Endothelial cell of umbilical vein (primary cell): ENCODE results near the gene CLRN1. TPM values are rescaled to one million over a fixed set of nuclear protein-coding genes. Genes with fewer than 3 reads are reported as not detected.

ENCODE experiments used
- Bru-seq: library from RNA; stranded (reverse); fragments of 400-500 nt; gene quantifications from one replicate; lab custom pipeline; 2021; lab: Mats Ljungman, UMichigan
- BruChase-seq, 2 experiments: library from RNA; stranded (reverse); fragments of 400-500 nt; gene quantifications; one replicate each; lab custom pipeline; 2021; lab: Mats Ljungman, UMichigan
- BruUV-seq: library from RNA; stranded (reverse); fragments of 400-500 nt; replicated peaks from 2 replicates; lab custom pipeline; 2021; lab: Mats Ljungman, UMichigan
- CTCF ChIA-PET: fragments of 300-600, 350-600 bp; sonication (Branson Sonifier 250); formaldehyde crosslinking; loops from one replicate; lab custom pipeline; 2021; ENCODE audit warnings: antibody characterized with exemption, inconsistent platforms; lab: Charles Lee
- POLR2A ChIA-PET: fragments of 300-600, 350-600 bp; sonication (Branson Sonifier 250); formaldehyde crosslinking; loops from one replicate; lab custom pipeline; 2021; ENCODE audit warnings: antibody characterized with exemption, inconsistent platforms; lab: Charles Lee
- DNase-seq: peaks from one replicate; pipeline ENCODE4 v3.0.0-alpha.2; 2011; ENCODE audit warnings: low read depth, low spot score
- FAIRE-seq: peaks from 2 replicates; lab custom pipeline; 2011; peaks lifted over from hg19 to GRCh38; lab: Jason Lieb, UNC
- H2AFZ ChIP-seq: 2 replicates; pipeline ENCODE4 v1.6.0; 2012; ENCODE audit warnings: low read depth, low read length, control low read depth, inconsistent platforms
- H3K27ac ChIP-seq: 2 replicates; pipeline ENCODE4 v1.5.1; 2011; ENCODE audit warnings: low read depth, mild to moderate bottlenecking, control low read depth, low read length, moderate library complexity; ENCODE audit not compliant: insufficient read depth
- H3K27me3 ChIP-seq, 2 experiments: 2 replicates each; pipeline versions ENCODE4 v1.6.0 to v1.6.1; 2011; ENCODE audit warnings: low read length in 2 of 2, mixed read lengths in 1 of 2; ENCODE audit not compliant: control insufficient read depth in 2 of 2, insufficient read depth in 2 of 2
- H3K36me3 ChIP-seq, 2 experiments: 2 replicates in 1 of 2; 3 replicates in 1 of 2; pipeline ENCODE4 v1.5.1; 2011; ENCODE audit warnings: low read length in 2 of 2, mild to moderate bottlenecking in 1 of 2, moderate library complexity in 1 of 2; ENCODE audit not compliant: control insufficient read depth in 2 of 2, insufficient read depth in 2 of 2; ENCODE audit errors: extremely low read depth in 1 of 2
- H3K4me1 ChIP-seq: 3 replicates; pipeline ENCODE4 v1.5.1; 2011; ENCODE audit warnings: mild to moderate bottlenecking, low read length; ENCODE audit not compliant: control insufficient read depth, insufficient read depth; ENCODE audit errors: extremely low read depth
- H3K4me2 ChIP-seq: 2 replicates; pipeline ENCODE4 v1.6.1; 2011; ENCODE audit warnings: low read length, control low read depth, mixed read lengths; ENCODE audit not compliant: insufficient read depth
- H3K4me3 ChIP-seq, 3 experiments: fragments of 200-600 bp in 1 of 3; sonication (generic), shearing (Covaris generic) in 1 of 3; replicated peaks in 1 of 3; 2 replicates each; pipeline ENCODE4 v1.5.1; 2011 to 2016; ENCODE audit warnings: control low read depth in 3 of 3, low read length in 3 of 3, mild to moderate bottlenecking in 2 of 3, inconsistent platforms in 1 of 3, low read depth in 1 of 3, moderate library complexity in 1 of 3; ENCODE audit not compliant: insufficient read depth in 1 of 3
- H3K79me2 ChIP-seq: 2 replicates; pipeline ENCODE4 v1.6.0; 2012; ENCODE audit warnings: low read length, inconsistent platforms; ENCODE audit not compliant: control insufficient read depth, insufficient read depth
- H3K9ac ChIP-seq: replicated peaks from 2 replicates; pipeline ENCODE3; 2011; ENCODE audit warnings: low read length, control low read depth; ENCODE audit not compliant: insufficient read depth; ENCODE audit errors: extremely low read depth
- H3K9me1 ChIP-seq: replicated peaks from 3 replicates; pipeline ENCODE4 v1.6.0; 2011; ENCODE audit warnings: mild to moderate bottlenecking, low read length; ENCODE audit not compliant: control insufficient read depth, insufficient read depth; ENCODE audit errors: extremely low read depth
- H3K9me3 ChIP-seq: replicated peaks from 2 replicates; pipeline ENCODE4 v1.5.1; 2012; ENCODE audit warnings: low read length, inconsistent platforms; ENCODE audit not compliant: control insufficient read depth, insufficient read depth
- H4K20me1 ChIP-seq: replicated peaks from 2 replicates; pipeline ENCODE3; 2011; ENCODE audit warnings: mild to moderate bottlenecking, low read length; ENCODE audit not compliant: control insufficient read depth, insufficient read depth; ENCODE audit errors: extremely low read depth
- CTCF ChIP-seq, 2 donors: IDR thresholded peaks; 1 replicate in 1 of 2; 2 replicates in 1 of 2; pipeline ENCODE4 v1.5.1; 2011; ENCODE audit warnings: low read length in 2 of 2, mild to moderate bottlenecking in 2 of 2, moderate library complexity in 2 of 2, control low read depth in 1 of 2, inconsistent platforms in 1 of 2, low read depth in 1 of 2; ENCODE audit not compliant: insufficient read depth in 1 of 2; ENCODE audit errors: extremely low read depth in 1 of 2
- EZH2 ChIP-seq: IDR thresholded peaks from 2 replicates; pipeline ENCODE4 v1.6.1; 2012; ENCODE audit warnings: borderline replicate concordance, low read depth, mild to moderate bottlenecking, moderate library complexity, low read length, inconsistent platforms; ENCODE audit not compliant: severe bottlenecking
- FOS ChIP-seq: IDR thresholded peaks from 2 replicates; pipeline ENCODE4 v1.6.1; 2011; ENCODE audit warnings: mild to moderate bottlenecking, low read length, moderate library complexity, borderline replicate concordance; ENCODE audit not compliant: insufficient read depth
- GATA2 ChIP-seq: IDR thresholded peaks from 2 replicates; pipeline ENCODE4 v1.7.0; 2011; ENCODE audit warnings: low read depth, mild to moderate bottlenecking, moderate library complexity, mixed read lengths, low read length; ENCODE audit not compliant: insufficient read length, insufficient read depth
- JUN ChIP-seq: IDR thresholded peaks from 2 replicates; pipeline ENCODE4 v1.6.1; 2011; ENCODE audit warnings: borderline replicate concordance, low read depth; ENCODE audit not compliant: insufficient read length, insufficient read depth
- MAX ChIP-seq: IDR thresholded peaks from 2 replicates; pipeline ENCODE4 v1.6.1; 2011; ENCODE audit not compliant: insufficient read depth, insufficient read length
- MYC ChIP-seq: IDR thresholded peaks from one replicate; pipeline ENCODE4 v1.6.1; 2011; ENCODE audit warnings: mild to moderate bottlenecking, low read depth, low read length
- POLR2A ChIP-seq: IDR thresholded peaks from 2 replicates; pipeline ENCODE4 v1.6.1; 2012; ENCODE audit warnings: low read depth, mild to moderate bottlenecking, control low read depth, low read length
- POLR2AphosphoS5 ChIP-seq: IDR thresholded peaks from 2 replicates; pipeline ENCODE4 v1.6.1; 2012; ENCODE audit warnings: low read depth, mild to moderate bottlenecking, control low read depth, low read length, moderate library complexity; ENCODE audit not compliant: insufficient read depth
- dilution Hi-C: fragments of 300-500 bp; cut with MboI; formaldehyde crosslinking; loops from one replicate; pipeline ENCODE4 v1.15.0; 2019; ENCODE audit warnings: low sequenced_read_pairs; ENCODE audit not compliant: extremely low pct_ligation_motif_present
- intact Hi-C: fragments of 100-400 bp; cut with micrococcal nuclease; formaldehyde crosslinking; loops from one replicate; pipeline ENCODE4 v1.10.0; 2022
- long read RNA-seq: library from polyadenylated mRNA; stranded (forward); transcript quantifications from one replicate; pipeline ENCODE4 v2.0.0, GENCODE V29; 2021
- polyA minus RNA-seq, 3 experiments: library from RNA; depleted of rRNA, polyadenylated mRNA; stranded (reverse); fragments of >200 nt; gene quantifications; 1 replicate in 1 of 3; 2 replicates in 2 of 3; pipeline ENCODE4 v1.2.3, GENCODE V29; 2011
- polyA plus RNA-seq, 4 experiments: library from polyadenylated mRNA; depleted of rRNA in 3 of 4; stranded (reverse) in 3 of 4; unstranded in 1 of 4; fragments of >200 nt; gene quantifications; 2 replicates each; pipeline versions ENCODE4 v1.2.1 to v1.2.3, GENCODE V29; 2011 to 2012; ENCODE audit warnings: missing spikeins in 1 of 4
- total RNA-seq: library from RNA; stranded (reverse); gene quantifications from 2 replicates; pipeline ENCODE4 v1.2.3, GENCODE V29; 2021

Gene CLRN1, protein sequence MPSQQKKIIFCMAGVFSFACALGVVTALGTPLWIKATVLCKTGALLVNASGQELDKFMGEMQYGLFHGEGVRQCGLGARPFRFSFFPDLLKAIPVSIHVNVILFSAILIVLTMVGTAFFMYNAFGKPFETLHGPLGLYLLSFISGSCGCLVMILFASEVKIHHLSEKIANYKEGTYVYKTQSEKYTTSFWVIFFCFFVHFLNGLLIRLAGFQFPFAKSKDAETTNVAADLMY
- total RNA-seq (not detected in 2 replicates), polyA plus RNA-seq (not detected in 2 replicates), polyA minus RNA-seq (not detected in 2 replicates), Bru-seq, nascent RNA (not detected), BruChase-seq, experiment 1, labeled RNA remaining after a 6-hour chase (not detected), BruChase-seq, experiment 2, labeled RNA remaining after a 2-hour chase (not detected)
- not detected in 2 replicates for polyA plus RNA-seq (2011; cell fraction: cytosol; rRNA removed)
- not detected in 2 replicates for polyA plus RNA-seq (2011; cell fraction: nucleus; rRNA removed)
- not detected in 2 replicates for polyA plus RNA-seq (2012)
- not detected for polyA minus RNA-seq (2011; cell fraction: cytosol; rRNA and poly(A)+ RNA removed)
- polyA minus RNA-seq (2011; cell fraction: nucleus; rRNA and poly(A)+ RNA removed) = not detected in 2 replicates
- long read RNA-seq = 0 reads

DNA sequence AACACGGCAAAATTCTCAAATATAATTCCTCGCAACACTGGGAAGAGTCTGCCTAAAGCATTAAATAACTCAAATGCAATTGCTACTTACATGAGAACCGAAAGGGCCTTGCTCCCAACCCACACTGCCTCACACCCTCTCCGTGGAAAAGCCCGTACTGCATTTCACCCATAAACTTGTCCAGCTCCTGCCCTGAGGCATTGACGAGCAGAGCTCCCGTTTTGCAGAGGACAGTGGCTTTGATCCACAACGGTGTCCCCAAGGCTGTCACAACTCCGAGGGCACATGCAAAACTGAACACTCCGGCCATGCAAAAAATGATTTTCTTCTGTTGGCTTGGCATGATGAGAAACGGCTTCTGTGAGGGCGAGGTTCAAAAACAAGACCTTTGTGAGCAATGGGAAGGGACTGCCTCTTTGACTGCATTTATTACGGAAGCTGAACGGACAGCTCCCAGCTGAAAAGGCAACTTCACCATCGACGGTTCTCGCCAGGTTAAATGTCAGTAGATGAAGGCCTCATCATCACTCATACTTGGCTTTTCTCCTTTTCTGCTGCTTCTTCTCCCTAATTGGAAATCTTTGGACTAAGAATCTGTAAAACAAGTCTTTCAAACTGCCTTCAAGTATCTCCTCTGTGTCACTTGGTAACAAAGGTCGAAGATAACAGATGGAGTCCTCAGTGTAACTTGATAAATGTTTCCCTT lies at the start of gene CLRN1:
CLRN1 (minus strand) TSS at position 362 of the 706 bp plus-strand sequence; CDS start at position 343, 19 bp downstream.
- ChIA-PET CTCF (interaction anchor here (1.1 kb wide), 1 partner anchor 14 kb away, joined by 3 read pairs; no protein-coding TSS in a partner anchor), POLR2A (no interaction called here)
- Histone ChIP-seq H3K9me3 (no peaks in the 10 kb centered on the region), H3K36me3 (no peaks in the 10 kb centered on the region), H3K27me3 (peaks cover 2 to 9% of the 10 kb centered on the region in 2 experiments), H3K4me3 (no peak within 1 kb of the TSS), H2AFZ (no peak within 1 kb of the TSS), H3K27ac (no peak within 1 kb of the TSS), H3K4me1 (peaks cover 7% of the 10 kb centered on the region), H4K20me1 (no peaks in the 10 kb centered on the region), H3K9ac (no peak within 1 kb of the TSS), H3K9me1 (no peaks in the 10 kb centered on the region), H3K79me2 (no peaks in the 10 kb centered on the region), H3K4me2 (no peak within 1 kb of the TSS)
- TF ChIP-seq MYC = no peak
- no peak for TF ChIP-seq FOS
- no peak for TF ChIP-seq EZH2
- TF ChIP-seq POLR2AphosphoS5 = no peak
- TF ChIP-seq CTCF (IDR thresholded peaks at IDR 0.05; ENCODE audit: extremely low read depth in 1 of 2, insufficient read depth in 1 of 2, low read depth in 1 of 2, low read length in 2 of 2) = no peak
- TF ChIP-seq POLR2A = no peak
- no peak for TF ChIP-seq MAX
- TF ChIP-seq JUN = no peak
- TF ChIP-seq GATA2 = no peak
- FAIRE-seq = peak; percentile 21
- dilution Hi-C loops = no loop called here
- intact Hi-C loops = no loop called here
- DNase-seq = no peak
- no TSS peak for BruUV-seq
